Measurements from ENCODE around the gene CPNE6.
"Not testable (repeated sequence)": the region's sequence is repeated elsewhere in the genome, so short reads cannot be mapped to it uniquely, and the experiment has no call there.

The CPNE6 gene

DNA sequence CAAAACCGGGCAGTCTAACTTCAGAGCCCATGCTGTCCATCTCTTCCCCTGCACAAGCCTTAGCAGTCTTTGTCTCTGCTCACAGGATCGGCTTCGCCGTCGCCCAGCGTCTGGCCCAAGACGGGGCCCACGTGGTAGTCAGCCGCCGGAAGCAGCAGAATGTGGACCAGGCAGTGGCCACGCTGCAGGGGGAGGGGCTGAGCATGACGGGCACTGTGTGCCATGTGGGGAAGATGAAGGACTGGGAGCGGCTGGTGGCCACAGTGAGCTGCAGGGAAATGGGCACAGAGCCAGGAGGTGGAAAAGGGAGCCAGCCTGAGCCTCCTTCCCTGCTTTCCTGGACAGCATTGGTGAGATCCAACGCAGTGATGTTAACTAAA, 33.7 kb upstream of the CPNE6 start:
- Histone ChIP-seq H3K4me1 (ENCODE audit: insufficient read depth, insufficient read length) (no peaks in the 10 kb centered on the region), H3K9me3 (ENCODE audit: insufficient read depth, low read length) (peaks cover 5% of the 10 kb centered on the region; the same call in 1 of the 2 replicates), H3K4me3 (ENCODE audit: insufficient read length, low read depth) (no peak overlapping the region), H3K27me3 (ENCODE audit: insufficient read depth, insufficient read length) (no peaks in the 10 kb centered on the region), H3K9ac (ENCODE audit: insufficient read length, low read depth) (no peak overlapping the region), H3K36me3 (ENCODE audit: insufficient read depth, insufficient read length, low read length) (no peaks in the 10 kb centered on the region)
- no peak for TF ChIP-seq SUZ12 (IDR thresholded peaks at IDR 0.05; ENCODE audit: extremely low read depth, insufficient read depth, insufficient read length)
- no peak for DNase-seq (ENCODE audit: low read depth, low spot score)

DNA sequence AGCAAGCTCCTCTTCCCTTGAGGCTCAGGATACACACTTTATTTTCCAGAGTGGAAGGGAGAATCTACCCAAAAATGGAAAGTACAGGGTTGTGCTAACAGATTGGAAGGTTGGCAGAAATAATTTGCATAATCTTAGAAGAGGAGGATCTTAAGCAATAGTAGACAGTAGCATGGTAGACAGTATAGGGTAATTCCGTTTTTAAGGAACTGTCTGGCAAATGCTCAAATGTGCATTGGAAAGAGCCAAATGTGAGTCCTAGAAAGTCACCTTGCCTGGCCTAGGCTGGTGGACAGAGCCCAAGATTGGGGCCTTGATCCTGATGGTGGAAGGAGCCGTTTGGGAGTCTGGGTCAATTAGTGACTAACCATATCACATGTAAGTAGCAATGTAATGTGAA, 32.7 kb upstream of the CPNE6 start:
- Histone ChIP-seq H3K4me1 (ENCODE audit: insufficient read depth, insufficient read length) (no peaks in the 10 kb centered on the region), H3K36me3 (ENCODE audit: insufficient read depth, insufficient read length, low read length) (no peaks in the 10 kb centered on the region), H3K9ac (ENCODE audit: insufficient read length, low read depth) (no peak overlapping the region), H3K9me3 (ENCODE audit: insufficient read depth, low read length) (no peaks in the 10 kb centered on the region), H3K27me3 (ENCODE audit: insufficient read depth, insufficient read length) (no peaks in the 10 kb centered on the region), H3K4me3 (ENCODE audit: insufficient read length, low read depth) (no peak overlapping the region)
- DNase-seq (ENCODE audit: low read depth, low spot score), result no peak
- TF ChIP-seq YY1 (IDR thresholded peaks at IDR 0.05; ENCODE audit: insufficient read depth, insufficient read length) (no peak), ZNF274 (IDR thresholded peaks at IDR 0.05; ENCODE audit: low read depth, low read length) (no peak), SUZ12 (IDR thresholded peaks at IDR 0.05; ENCODE audit: extremely low read depth, insufficient read depth, insufficient read length) (no peak)

DNA sequence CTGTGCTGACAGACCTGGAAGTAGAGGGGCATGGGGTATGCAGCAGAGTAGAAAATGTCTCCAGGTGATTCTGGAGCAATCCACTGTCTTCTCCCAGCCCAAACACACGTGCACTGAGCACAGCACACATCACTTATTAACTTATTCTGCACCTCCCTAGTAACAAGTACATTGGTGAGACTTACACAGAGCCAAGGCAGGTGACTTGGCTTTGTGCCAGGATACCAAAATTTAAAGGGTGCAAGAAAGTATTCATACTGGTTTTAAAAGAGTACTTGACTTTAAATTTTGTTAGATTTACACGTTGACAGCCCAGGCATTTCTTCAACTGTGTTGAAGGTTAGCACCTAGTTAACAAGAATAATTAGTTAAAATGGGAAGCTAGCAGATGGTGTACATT, 30.7 kb upstream of the CPNE6 start:
- H3K27me3 ChIP-seq (ENCODE audit: insufficient read depth, insufficient read length), result no peaks in the 10 kb centered on the region
- H3K36me3 ChIP-seq (ENCODE audit: insufficient read depth, insufficient read length, low read length), result no peaks in the 10 kb centered on the region
- no peaks in the 10 kb centered on the region for H3K9me3 ChIP-seq (ENCODE audit: insufficient read depth, low read length)
- no peak overlapping the region for H3K4me3 ChIP-seq (ENCODE audit: insufficient read length, low read depth)
- H3K9ac ChIP-seq (ENCODE audit: insufficient read length, low read depth), result no peak overlapping the region
- no peaks in the 10 kb centered on the region for H3K4me1 ChIP-seq (ENCODE audit: insufficient read depth, insufficient read length)
- no peak for DNase-seq (ENCODE audit: low read depth, low spot score)
- TF ChIP-seq SUZ12 (IDR thresholded peaks at IDR 0.05; ENCODE audit: extremely low read depth, insufficient read depth, insufficient read length) (no peak), ZNF274 (IDR thresholded peaks at IDR 0.05; ENCODE audit: low read depth, low read length) (no peak), YY1 (IDR thresholded peaks at IDR 0.05; ENCODE audit: insufficient read depth, insufficient read length) (no peak)

DNA sequence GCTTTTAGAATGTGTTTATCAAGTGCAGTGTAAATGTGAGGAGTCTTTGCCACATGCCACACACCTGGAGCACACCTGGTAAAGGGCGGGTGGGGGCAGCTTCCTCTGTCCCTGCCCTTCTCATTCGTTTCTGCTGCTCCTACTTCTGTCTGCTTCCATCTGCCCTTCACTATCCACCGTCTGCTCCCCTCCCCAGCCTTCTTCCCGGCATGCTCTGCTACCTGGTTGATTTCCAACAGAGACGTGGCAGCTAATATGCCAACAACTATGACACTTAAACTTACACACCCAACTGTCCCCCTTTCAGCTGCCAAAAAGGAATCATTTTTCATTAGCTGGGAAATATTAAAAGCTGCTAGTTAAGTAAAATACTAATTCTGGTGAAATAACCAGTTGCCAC, 28.6 kb upstream of the CPNE6 start:
- Histone ChIP-seq H3K9me3 (ENCODE audit: insufficient read depth, low read length) (no peaks in the 10 kb centered on the region), H3K27me3 (ENCODE audit: insufficient read depth, insufficient read length) (no peaks in the 10 kb centered on the region), H3K4me3 (ENCODE audit: insufficient read length, low read depth) (no peak overlapping the region), H3K4me1 (ENCODE audit: insufficient read depth, insufficient read length) (no peaks in the 10 kb centered on the region), H3K9ac (ENCODE audit: insufficient read length, low read depth) (no peak overlapping the region), H3K36me3 (ENCODE audit: insufficient read depth, insufficient read length, low read length) (no peaks in the 10 kb centered on the region)
- TF ChIP-seq SUZ12 (IDR thresholded peaks at IDR 0.05; ENCODE audit: extremely low read depth, insufficient read depth, insufficient read length), result no peak
- TF ChIP-seq ZNF274 (IDR thresholded peaks at IDR 0.05; ENCODE audit: low read depth, low read length), result no peak
- TF ChIP-seq YY1 (IDR thresholded peaks at IDR 0.05; ENCODE audit: insufficient read depth, insufficient read length), result no peak
- DNase-seq (ENCODE audit: low read depth, low spot score), result no peak

DNA sequence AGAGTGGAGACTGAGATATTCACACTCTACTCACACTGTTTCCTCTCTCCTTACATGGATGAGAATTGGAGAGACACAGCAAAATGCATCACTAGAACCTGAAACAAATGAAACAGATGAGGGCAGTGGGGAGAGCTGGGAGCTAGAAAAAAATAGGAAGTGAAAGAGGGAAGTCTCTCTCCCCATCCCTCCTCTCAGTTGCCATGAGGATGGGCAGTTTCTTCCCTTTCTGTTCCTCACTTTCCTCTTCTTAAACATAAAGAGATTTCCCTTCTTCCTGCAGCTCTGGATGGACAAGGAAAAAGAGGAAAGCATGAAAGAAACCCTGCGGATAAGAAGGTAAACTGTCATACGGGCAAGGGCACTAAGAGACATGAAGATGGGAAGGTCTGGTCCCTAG, 22.4 kb upstream of the CPNE6 start:
- peaks cover 35% of the 10 kb centered on the region for H3K27me3 ChIP-seq (ENCODE audit: insufficient read depth, insufficient read length)
- not testable (repeated sequence) for H3K4me3 ChIP-seq (ENCODE audit: insufficient read length, low read depth); H3K4me1 ChIP-seq (ENCODE audit: insufficient read depth, insufficient read length); H3K36me3 ChIP-seq (ENCODE audit: insufficient read depth, insufficient read length, low read length); DNase-seq (ENCODE audit: low read depth, low spot score); H3K9me3 ChIP-seq (ENCODE audit: insufficient read depth, low read length); H3K9ac ChIP-seq (ENCODE audit: insufficient read length, low read depth)

DNA sequence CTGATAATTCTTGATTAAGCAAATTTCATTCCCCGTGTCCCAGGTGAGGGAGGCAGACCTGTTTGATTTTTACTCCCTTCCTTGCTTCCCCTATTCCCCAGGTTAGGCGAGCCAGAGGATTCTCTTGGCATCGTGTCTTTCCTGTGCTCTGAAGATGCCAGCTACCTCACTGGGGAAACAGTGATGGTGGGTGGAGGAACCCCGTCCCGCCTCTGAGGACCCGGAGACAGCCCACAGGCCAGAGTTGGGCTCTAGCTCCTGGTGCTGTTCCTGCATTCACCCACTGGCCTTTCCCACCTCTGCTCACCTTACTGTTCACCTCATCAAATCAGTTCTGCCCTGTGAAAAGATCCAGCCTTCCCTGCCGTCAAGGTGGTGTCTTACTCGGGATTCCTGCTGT, 20.6 kb upstream of the CPNE6 start:
- not testable (repeated sequence) for H3K36me3 ChIP-seq (ENCODE audit: insufficient read depth, insufficient read length, low read length); H3K9me3 ChIP-seq (ENCODE audit: insufficient read depth, low read length); H3K4me1 ChIP-seq (ENCODE audit: insufficient read depth, insufficient read length); H3K4me3 ChIP-seq (ENCODE audit: insufficient read length, low read depth); DNase-seq (ENCODE audit: low read depth, low spot score); H3K9ac ChIP-seq (ENCODE audit: insufficient read length, low read depth)
- H3K27me3 ChIP-seq (ENCODE audit: insufficient read depth, insufficient read length), result peaks cover 40% of the 10 kb centered on the region

DNA sequence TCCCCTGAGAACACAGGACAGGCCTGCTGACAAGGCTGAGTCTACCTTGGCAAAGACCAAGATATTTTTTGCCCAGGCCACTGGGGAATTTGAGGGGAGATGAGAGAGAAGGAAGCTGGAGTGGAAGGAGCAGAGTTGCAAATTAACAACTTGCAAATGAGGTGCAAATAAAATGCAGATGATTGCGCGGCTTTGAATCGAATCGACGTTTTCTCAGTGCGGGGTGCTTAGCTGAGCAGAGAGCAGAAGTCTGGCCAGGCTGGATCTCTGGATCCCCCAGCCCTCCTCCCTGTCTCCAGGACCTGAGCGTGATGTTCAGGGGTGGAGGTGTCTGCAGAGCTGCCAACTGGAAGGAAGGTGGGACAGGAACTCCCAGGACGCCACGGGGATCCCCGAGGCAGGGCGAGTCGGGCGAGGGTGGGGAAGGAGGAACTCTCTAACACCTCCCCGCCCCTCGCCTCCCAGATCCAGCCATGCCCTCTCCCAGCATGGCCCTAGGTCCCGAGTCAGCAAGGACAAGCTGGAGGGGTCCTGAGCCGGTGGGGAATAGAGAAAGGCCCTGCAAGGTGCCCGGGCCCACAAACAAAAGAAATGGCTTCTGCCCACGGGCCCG, 20.1 kb upstream of the CPNE6 start:
- peaks cover 4% of the 10 kb centered on the region for H3K4me1 ChIP-seq (ENCODE audit: insufficient read depth, insufficient read length)
- peak overlapping the region; percentile 60 for H3K4me3 ChIP-seq (ENCODE audit: insufficient read length, low read depth)
- no peaks in the 10 kb centered on the region for H3K9me3 ChIP-seq (ENCODE audit: insufficient read depth, low read length)
- no peak for TF ChIP-seq YY1 (IDR thresholded peaks at IDR 0.05; ENCODE audit: insufficient read depth, insufficient read length)
- TF ChIP-seq SUZ12 (IDR thresholded peaks at IDR 0.05; ENCODE audit: extremely low read depth, insufficient read depth, insufficient read length), result no peak
- no peak for DNase-seq (ENCODE audit: low read depth, low spot score)
- no peaks in the 10 kb centered on the region for H3K36me3 ChIP-seq (ENCODE audit: insufficient read depth, insufficient read length, low read length)
- H3K9ac ChIP-seq (ENCODE audit: insufficient read length, low read depth), result peak overlapping the region; percentile 73
- peaks cover 40% of the 10 kb centered on the region for H3K27me3 ChIP-seq (ENCODE audit: insufficient read depth, insufficient read length)

Measured in NT2/D1 (cell line).